Transverse colon (tissue), 4 donors: ENCODE measurements around the gene TCF21. TPM values are rescaled to one million over a fixed set of nuclear protein-coding genes. Genes with fewer than 3 reads are reported as not detected.

Experiments
- DNase-seq: peaks from one replicate; pipeline ENCODE4 v3.0.0-alpha.2; 2019
- H3K27ac ChIP-seq, 4 donors: fragments of 200-600 bp; sonication (generic); 2 replicates each; pipeline ENCODE4 v1.5.1; 2016 to 2018; ENCODE audit warnings: inconsistent platforms in 4 of 4
- H3K27me3 ChIP-seq: fragments of 200-600 bp; sonication (generic); 2 replicates; pipeline ENCODE4 v1.5.1; 2017; ENCODE audit warnings: inconsistent platforms
- H3K36me3 ChIP-seq, 4 donors: fragments of 200-600 bp; sonication (generic); 2 replicates each; pipeline ENCODE4 v1.5.1; 2017 to 2019; ENCODE audit warnings: inconsistent platforms in 4 of 4
- H3K4me1 ChIP-seq, 4 donors: fragments of 200-600 bp; sonication (generic); 2 replicates each; pipeline ENCODE4 v1.5.1; 2017 to 2020; ENCODE audit warnings: inconsistent platforms in 4 of 4
- H3K4me3 ChIP-seq, 4 donors: fragments of 200-600 bp; sonication (generic); 1 replicate in 1 of 4; 2 replicates in 3 of 4; pipeline versions ENCODE4 v1.5.1 to v1.6.1; 2017 to 2019; ENCODE audit warnings: inconsistent platforms in 4 of 4
- H3K9me3 ChIP-seq, 2 donors: fragments of 200-600 bp; sonication (generic); 2 replicates each; pipeline ENCODE4 v1.5.1; 2017 to 2019; ENCODE audit warnings: inconsistent platforms in 2 of 2
- CTCF ChIP-seq, 5 experiments: fragments of 200-600 bp in 3 of 5; fragments of 450-650 bp in 2 of 5; sonication (generic) in 3 of 5; IDR thresholded peaks; 1 replicate in 2 of 5; 2 replicates in 3 of 5; pipeline ENCODE4 v1.5.1; 2016 to 2017; ENCODE audit warnings: antibody characterized with exemption in 5 of 5, inconsistent platforms in 3 of 5, mild to moderate bottlenecking in 2 of 5, moderate library complexity in 1 of 5
- EP300 ChIP-seq: sonication (generic); formaldehyde crosslinking; IDR thresholded peaks from one replicate; pipeline ENCODE4 v1.6.1; 2017; ENCODE audit warnings: antibody characterized with exemption, low read depth
- POLR2A ChIP-seq: fragments of 450-650 bp; IDR thresholded peaks from one replicate; pipeline ENCODE4 v1.6.1; 2016; ENCODE audit warnings: antibody characterized with exemption, mild to moderate bottlenecking, moderate library complexity
- POLR2AphosphoS5 ChIP-seq, 3 donors: sonication (generic); formaldehyde crosslinking; IDR thresholded peaks; one replicate each; pipeline ENCODE4 v1.6.1; 2016; ENCODE audit warnings: antibody characterized with exemption in 3 of 3
- WGBS, 2 donors: methylation state at CpG; one replicate each; pipeline ENCODE4 v1.1.5; 2018; ENCODE audit warnings: low coverage in 1 of 2; 5-methylcytosine and 5-hydroxymethylcytosine counted together
- in situ Hi-C, 4 donors: fragments of 200-750 bp; cut with MboI; loops; one replicate each; pipeline versions ENCODE4 v1.15.0 to v1.15.1; 2017; ENCODE audit warnings: low sequenced_read_pairs in 3 of 4, low pct_ligation_motif_present in 1 of 4, low pct_unique_long_range_greater_than_20kb in 1 of 4
- intact Hi-C: fragments of 100-400 bp; cut with DNase I; formaldehyde crosslinking; loops from one replicate; pipeline ENCODE4 v1.15.1; 2023; ENCODE audit warnings: low total_unique reads
- total RNA-seq, 4 donors: library from RNA; depleted of rRNA; stranded (reverse); fragments of >200 nt; gene quantifications; one replicate each; pipeline ENCODE4 v1.1.0, GENCODE V29; 2016

Gene TCF21
- total RNA-seq, 4 donors from 2014 or later, result 6.0 to 13.0 (median 8.9) TPM

- Histone ChIP-seq H3K36me3 (no peaks in the 10 kb centered on the region), H3K27ac (no peak overlapping the region), H3K27me3 (no peaks in the 10 kb centered on the region), H3K4me3 (no peak overlapping the region), H3K9me3 (peaks cover 3 to 4% of the 10 kb centered on the region in 2 donors), H3K4me1 (no peaks in the 10 kb centered on the region)
- intact Hi-C loops (no loop called here), in situ Hi-C loops (loop anchor here in 1 of 4 donors (10.0 kb wide), 1 partner anchor 127 kb away; no protein-coding TSS in a partner anchor)
- no peak for DNase-seq
- TF ChIP-seq CTCF (IDR thresholded peaks at IDR 0.05), result no peak
- no peak for TF ChIP-seq EP300
- no peak for TF ChIP-seq POLR2AphosphoS5 (IDR thresholded peaks at IDR 0.05)
- no peak for TF ChIP-seq POLR2A
Measured at GRCh38 chr6:133937909-133938308, 49.0 kb downstream of the TCF21 start.

- Histone ChIP-seq H3K4me1 (no peaks in the 10 kb centered on the region), H3K9me3 (peaks cover 0 to 4% of the 10 kb centered on the region in 2 donors), H3K4me3 (no peak overlapping the region), H3K27ac (no peak overlapping the region), H3K27me3 (no peaks in the 10 kb centered on the region), H3K36me3 (no peaks in the 10 kb centered on the region)
- TF ChIP-seq POLR2AphosphoS5 (IDR thresholded peaks at IDR 0.05), result no peak
- TF ChIP-seq CTCF (IDR thresholded peaks at IDR 0.05), result no peak
- TF ChIP-seq EP300, result no peak
- TF ChIP-seq POLR2A, result no peak
- WGBS, 2 donors, result 67 to 100% methylated on average over 1 of the region's 1 CpG
- in situ Hi-C loops, result loop anchor here in 1 of 4 donors (10.0 kb wide), 1 partner anchor 126 kb away; no protein-coding TSS in a partner anchor
- DNase-seq, result no peak
- intact Hi-C loops, result no loop called here
Measured at GRCh38 chr6:133938533-133938932, 49.6 kb downstream of the TCF21 start.

- in situ Hi-C loops (loop anchor here in 1 of 4 donors (10.0 kb wide), 1 partner anchor 125 kb away; no protein-coding TSS in a partner anchor), intact Hi-C loops (no loop called here)
- H3K27ac ChIP-seq, result no peak overlapping the region
- H3K4me1 ChIP-seq, result no peaks in the 10 kb centered on the region
- no peaks in the 10 kb centered on the region for H3K9me3 ChIP-seq
- H3K4me3 ChIP-seq, result no peak overlapping the region
- no peaks in the 10 kb centered on the region for H3K36me3 ChIP-seq
- 42 to 71% methylated on average over 4 to 8 of the region's 8 CpGs for WGBS, 2 donors
- DNase-seq, result no peak
- TF ChIP-seq POLR2AphosphoS5 (IDR thresholded peaks at IDR 0.05) (no peak), POLR2A (no peak), EP300 (no peak), CTCF (IDR thresholded peaks at IDR 0.05) (no peak)
- H3K27me3 ChIP-seq, result no peaks in the 10 kb centered on the region
Measured at GRCh38 chr6:133939778-133940667, 51.1 kb downstream of the TCF21 start.

Other genes with a start within 250 kb of the TCF21 start
- 1 to 10 TPM in 3 of 4 donors, not detected in 1; 4.8 to 10.0 (median 4.9) TPM for gene TBPL1, start 64.1 kb downstream of the TCF21 start, total RNA-seq
- gene SLC2A12, start 163.5 kb downstream of the TCF21 start, total RNA-seq, result 1 to 10 TPM in 2 of 4 donors, under 1 TPM in 2; 0.20 to 1.4 (median 0.99) TPM